Measurements from ENCODE around the gene TFF2. TPM values are rescaled to one million over a fixed set of nuclear protein-coding genes. Genes with fewer than 3 reads are reported as not detected.

TFF2 gene
- total RNA-seq, 3 donors from 2014 or later (not counting 1 experiment from before 2014, with no cell fraction given) = not detected

- Histone ChIP-seq H3K27ac (ENCODE audit: low read length) (no peak overlapping the region), H3K4me1 (ENCODE audit: control insufficient read depth, insufficient read depth, low read length) (no peaks in the 10 kb centered on the region), H3K9me3 (ENCODE audit: control insufficient read depth, insufficient read depth, low read length) (no peaks in the 10 kb centered on the region), H3K27me3 (ENCODE audit: control insufficient read depth, insufficient read depth, low read length) (no peaks in the 10 kb centered on the region), H3K4me3 (ENCODE audit: low read length) (no peak overlapping the region), H3K36me3 (ENCODE audit: control insufficient read depth, insufficient read depth, low read length) (no peaks in the 10 kb centered on the region)
- DNase-seq (no peak), ATAC-seq (no peak)
- Mint-ChIP-seq H3K36me3 (no peaks in the 10 kb centered on the region), H3K27me3 (ENCODE audit: low read depth in 2 of 2) (peaks cover 0 to 12% of the 10 kb centered on the region in 2 donors), H3K27ac (no peak overlapping the region), H3K9me3 (no peaks in the 10 kb centered on the region), H3K4me1 (no peaks in the 10 kb centered on the region), H3K4me3 (no peak overlapping the region)
- intact Hi-C loops (cut with micrococcal nuclease) = no loop called here
- WGBS (ENCODE audit: insufficient coverage) = 74% methylated on average over 4 of the region's 4 CpGs
- TF ChIP-seq CTCF (IDR thresholded peaks at IDR 0.05) = no peak
Observed at GRCh38 chr21:42344631-42345030, 6.2 kb downstream of the TFF2 start.

GRCh38 chr21:42343963-42344510, 6.8 kb downstream of the TFF2 start:
- TF ChIP-seq CTCF (IDR thresholded peaks at IDR 0.05) = no peak
- H3K36me3 Mint-ChIP-seq = no peaks in the 10 kb centered on the region
- no peaks in the 10 kb centered on the region for H3K9me3 Mint-ChIP-seq
- Histone ChIP-seq H3K9me3 (ENCODE audit: control insufficient read depth, insufficient read depth, low read length) (no peaks in the 10 kb centered on the region), H3K4me1 (ENCODE audit: control insufficient read depth, insufficient read depth, low read length) (no peaks in the 10 kb centered on the region), H3K36me3 (ENCODE audit: control insufficient read depth, insufficient read depth, low read length) (no peaks in the 10 kb centered on the region), H3K27me3 (ENCODE audit: control insufficient read depth, insufficient read depth, low read length) (no peaks in the 10 kb centered on the region), H3K4me3 (ENCODE audit: low read length) (no peak overlapping the region), H3K27ac (ENCODE audit: low read length) (no peak overlapping the region)
- H3K4me1 Mint-ChIP-seq = no peaks in the 10 kb centered on the region
- 88% methylated on average over 11 of the region's 11 CpGs for WGBS (ENCODE audit: insufficient coverage)
- no peak for DNase-seq
- peaks cover 0 to 12% of the 10 kb centered on the region in 2 donors for H3K27me3 Mint-ChIP-seq (ENCODE audit: low read depth in 2 of 2)
- H3K27ac Mint-ChIP-seq = no peak overlapping the region
- no peak overlapping the region for H3K4me3 Mint-ChIP-seq
- intact Hi-C loops (cut with micrococcal nuclease) = no loop called here
- no peak for ATAC-seq

GRCh38 chr21:42343556-42343955, 7.2 kb downstream of the TFF2 start:
- H3K36me3 ChIP-seq (ENCODE audit: control insufficient read depth, insufficient read depth, low read length) = no peaks in the 10 kb centered on the region
- intact Hi-C loops (cut with micrococcal nuclease) = no loop called here
- no peak overlapping the region for H3K27ac ChIP-seq (ENCODE audit: low read length)
- Mint-ChIP-seq H3K36me3 (no peaks in the 10 kb centered on the region), H3K4me3 (no peak overlapping the region), H3K27ac (no peak overlapping the region), H3K9me3 (no peaks in the 10 kb centered on the region), H3K27me3 (ENCODE audit: low read depth in 2 of 2) (peaks cover 0 to 14% of the 10 kb centered on the region in 2 donors), H3K4me1 (no peaks in the 10 kb centered on the region)
- TF ChIP-seq CTCF (IDR thresholded peaks at IDR 0.05) = no peak
- ATAC-seq (no peak), DNase-seq (no peak)
- no peaks in the 10 kb centered on the region for H3K9me3 ChIP-seq (ENCODE audit: control insufficient read depth, insufficient read depth, low read length)
- H3K4me3 ChIP-seq (ENCODE audit: low read length) = no peak overlapping the region
- H3K27me3 ChIP-seq (ENCODE audit: control insufficient read depth, insufficient read depth, low read length) = no peaks in the 10 kb centered on the region
- H3K4me1 ChIP-seq (ENCODE audit: control insufficient read depth, insufficient read depth, low read length) = no peaks in the 10 kb centered on the region
- WGBS (ENCODE audit: insufficient coverage) = 86% methylated on average over 6 of the region's 6 CpGs

- no peak overlapping the region for H3K27ac ChIP-seq (ENCODE audit: low read length)
- no peak for TF ChIP-seq CTCF (IDR thresholded peaks at IDR 0.05)
- no peaks in the 10 kb centered on the region for H3K36me3 Mint-ChIP-seq
Observed at GRCh38 chr21:42343101-42343500, 7.7 kb downstream of the TFF2 start.

More at GRCh38 chr21:42343101-42343500, 7.7 kb downstream of the TFF2 start:
- Histone ChIP-seq H3K4me1 (ENCODE audit: control insufficient read depth, insufficient read depth, low read length) (peaks cover 3% of the 10 kb centered on the region), H3K36me3 (ENCODE audit: control insufficient read depth, insufficient read depth, low read length) (no peaks in the 10 kb centered on the region), H3K4me3 (ENCODE audit: low read length) (no peak overlapping the region), H3K27me3 (ENCODE audit: control insufficient read depth, insufficient read depth, low read length) (no peaks in the 10 kb centered on the region), H3K9me3 (ENCODE audit: control insufficient read depth, insufficient read depth, low read length) (no peaks in the 10 kb centered on the region)
- Mint-ChIP-seq H3K27ac (no peak overlapping the region), H3K4me1 (peaks cover 0 to under 1% of the 10 kb centered on the region in 2 donors), H3K9me3 (no peaks in the 10 kb centered on the region), H3K27me3 (ENCODE audit: low read depth in 2 of 2) (peaks cover 0 to 17% of the 10 kb centered on the region in 2 donors), H3K4me3 (no peak overlapping the region)
- no peak for ATAC-seq
- intact Hi-C loops (cut with micrococcal nuclease) = no loop called here
- no peak for DNase-seq
- WGBS (ENCODE audit: insufficient coverage) = 87% methylated on average over 10 of the region's 10 CpGs

All from natural killer cell (primary cell).